ENCODE measurements around the gene COX4I2.
"Not testable (repeated sequence)": the region's sequence is repeated elsewhere in the genome, so short reads cannot be mapped to it uniquely, and the experiment has no call there.

COX4I2 gene

DNA sequence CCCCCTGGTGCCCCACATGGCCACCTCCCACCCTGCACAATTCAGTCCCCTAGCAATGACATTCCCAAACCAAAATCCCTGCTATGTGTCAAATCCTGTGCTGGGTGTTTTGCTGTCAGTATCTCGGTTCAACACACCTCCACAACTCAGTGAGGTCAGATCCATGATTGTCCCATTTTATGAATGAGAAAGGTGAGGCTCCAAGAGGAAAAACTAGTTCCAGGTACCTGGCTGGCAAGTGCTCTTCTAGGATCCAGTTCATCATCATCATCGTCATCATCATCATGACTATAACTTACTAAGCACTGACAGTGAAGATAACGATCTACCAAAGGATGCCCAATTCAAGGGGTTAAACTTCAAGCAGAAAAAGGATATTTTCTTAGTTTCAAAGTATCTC, 17.5 kb upstream of the COX4I2 start:
- no peak overlapping the region for H2AFZ ChIP-seq (ENCODE audit: low read length)
- no peaks in the 10 kb centered on the region for H3K27me3 ChIP-seq (ENCODE audit: insufficient read depth, low read length)
- H3K36me3 ChIP-seq (ENCODE audit: insufficient read depth, low read length): no peaks in the 10 kb centered on the region
- no peaks in the 10 kb centered on the region for H3K9me2 ChIP-seq (ENCODE audit: low read depth, low read length)
- H3K79me2 ChIP-seq (ENCODE audit: insufficient read depth, low read length): no peaks in the 10 kb centered on the region
- no peak overlapping the region for H3K4me2 ChIP-seq (ENCODE audit: low read length)
- H3K9me3 ChIP-seq (ENCODE audit: low read length): no peaks in the 10 kb centered on the region
- no peaks in the 10 kb centered on the region for H3F3A ChIP-seq (ENCODE audit: insufficient read depth, low read length)
- H3K4me1 ChIP-seq (ENCODE audit: insufficient read depth, low read length, severe bottlenecking): no peaks in the 10 kb centered on the region
- no peaks in the 10 kb centered on the region for H4K20me1 ChIP-seq (ENCODE audit: insufficient read depth, low read length)
- no peak overlapping the region for H3K4me3 ChIP-seq (ENCODE audit: low read depth, low read length, poor library complexity, severe bottlenecking)
- no peak overlapping the region for H3K27ac ChIP-seq (ENCODE audit: low read depth, low read length, poor library complexity, severe bottlenecking)
- no peak overlapping the region for H3K9ac ChIP-seq (ENCODE audit: low read length)
- TF ChIP-seq EZH2 (IDR thresholded peaks at IDR 0.05; ENCODE audit: borderline replicate concordance, low read length): no peak
- TF ChIP-seq, protein P1, sequence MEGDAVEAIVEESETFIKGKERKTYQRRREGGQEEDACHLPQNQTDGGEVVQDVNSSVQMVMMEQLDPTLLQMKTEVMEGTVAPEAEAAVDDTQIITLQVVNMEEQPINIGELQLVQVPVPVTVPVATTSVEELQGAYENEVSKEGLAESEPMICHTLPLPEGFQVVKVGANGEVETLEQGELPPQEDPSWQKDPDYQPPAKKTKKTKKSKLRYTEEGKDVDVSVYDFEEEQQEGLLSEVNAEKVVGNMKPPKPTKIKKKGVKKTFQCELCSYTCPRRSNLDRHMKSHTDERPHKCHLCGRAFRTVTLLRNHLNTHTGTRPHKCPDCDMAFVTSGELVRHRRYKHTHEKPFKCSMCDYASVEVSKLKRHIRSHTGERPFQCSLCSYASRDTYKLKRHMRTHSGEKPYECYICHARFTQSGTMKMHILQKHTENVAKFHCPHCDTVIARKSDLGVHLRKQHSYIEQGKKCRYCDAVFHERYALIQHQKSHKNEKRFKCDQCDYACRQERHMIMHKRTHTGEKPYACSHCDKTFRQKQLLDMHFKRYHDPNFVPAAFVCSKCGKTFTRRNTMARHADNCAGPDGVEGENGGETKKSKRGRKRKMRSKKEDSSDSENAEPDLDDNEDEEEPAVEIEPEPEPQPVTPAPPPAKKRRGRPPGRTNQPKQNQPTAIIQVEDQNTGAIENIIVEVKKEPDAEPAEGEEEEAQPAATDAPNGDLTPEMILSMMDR (IDR thresholded peaks at IDR 0.05; ENCODE audit: low read length): no peak

DNA sequence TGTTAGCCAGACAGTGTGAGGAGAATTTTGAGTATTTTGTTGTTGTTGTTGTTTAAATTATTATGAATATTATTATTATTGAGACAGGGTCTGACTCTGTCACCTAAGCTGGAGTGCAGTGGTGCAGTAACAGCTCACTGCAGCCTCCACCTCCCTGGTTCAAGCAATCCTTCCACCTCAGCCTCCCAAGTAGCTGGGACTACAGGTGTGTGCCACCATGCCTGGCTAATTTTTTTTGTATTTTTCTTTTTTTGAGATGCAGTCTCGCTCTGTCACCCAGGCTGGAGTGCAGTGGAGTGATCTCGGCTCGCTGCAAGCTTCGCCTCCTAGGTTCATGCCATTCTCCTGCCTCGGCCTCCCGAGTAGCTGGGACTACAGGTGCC, 14.6 kb upstream of the COX4I2 start:
- H2AFZ ChIP-seq (ENCODE audit: low read length); H4K20me1 ChIP-seq (ENCODE audit: insufficient read depth, low read length); H3K4me3 ChIP-seq (ENCODE audit: low read depth, low read length, poor library complexity, severe bottlenecking); H3F3A ChIP-seq (ENCODE audit: insufficient read depth, low read length); H3K79me2 ChIP-seq (ENCODE audit: insufficient read depth, low read length); H3K9ac ChIP-seq (ENCODE audit: low read length); H3K27me3 ChIP-seq (ENCODE audit: insufficient read depth, low read length); H3K27ac ChIP-seq (ENCODE audit: low read depth, low read length, poor library complexity, severe bottlenecking); H3K9me3 ChIP-seq (ENCODE audit: low read length); H3K4me2 ChIP-seq (ENCODE audit: low read length); H3K36me3 ChIP-seq (ENCODE audit: insufficient read depth, low read length); H3K9me2 ChIP-seq (ENCODE audit: low read depth, low read length); H3K4me1 ChIP-seq (ENCODE audit: insufficient read depth, low read length, severe bottlenecking): not testable (repeated sequence)

DNA sequence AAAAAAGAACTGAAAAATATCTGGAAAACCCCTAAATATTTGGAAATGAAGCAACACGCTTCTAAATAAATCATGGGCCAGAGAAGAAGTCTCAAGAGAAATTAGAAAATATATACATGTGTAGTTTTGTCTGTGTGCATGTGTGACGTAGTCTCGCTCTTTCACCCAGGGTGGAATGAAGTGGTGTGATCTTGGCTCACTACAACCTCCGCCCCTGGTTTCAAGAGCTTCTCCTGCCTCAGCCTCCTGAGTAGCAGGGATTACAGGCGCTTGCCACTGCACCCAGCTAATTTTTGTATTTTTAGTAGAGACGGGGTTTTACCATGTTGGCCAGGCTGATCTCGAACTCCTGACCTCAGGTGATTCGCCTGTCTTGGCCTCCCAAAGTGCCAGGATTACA, 11.2 kb upstream of the COX4I2 start:
- H3K4me2 ChIP-seq (ENCODE audit: low read length); H3K79me2 ChIP-seq (ENCODE audit: insufficient read depth, low read length); H3K27ac ChIP-seq (ENCODE audit: low read depth, low read length, poor library complexity, severe bottlenecking); H3K9me3 ChIP-seq (ENCODE audit: low read length); H3K9me2 ChIP-seq (ENCODE audit: low read depth, low read length); H3F3A ChIP-seq (ENCODE audit: insufficient read depth, low read length); H3K9ac ChIP-seq (ENCODE audit: low read length); H3K4me1 ChIP-seq (ENCODE audit: insufficient read depth, low read length, severe bottlenecking); H3K4me3 ChIP-seq (ENCODE audit: low read depth, low read length, poor library complexity, severe bottlenecking); H3K36me3 ChIP-seq (ENCODE audit: insufficient read depth, low read length); H3K27me3 ChIP-seq (ENCODE audit: insufficient read depth, low read length); H2AFZ ChIP-seq (ENCODE audit: low read length); H4K20me1 ChIP-seq (ENCODE audit: insufficient read depth, low read length): not testable (repeated sequence)

DNA sequence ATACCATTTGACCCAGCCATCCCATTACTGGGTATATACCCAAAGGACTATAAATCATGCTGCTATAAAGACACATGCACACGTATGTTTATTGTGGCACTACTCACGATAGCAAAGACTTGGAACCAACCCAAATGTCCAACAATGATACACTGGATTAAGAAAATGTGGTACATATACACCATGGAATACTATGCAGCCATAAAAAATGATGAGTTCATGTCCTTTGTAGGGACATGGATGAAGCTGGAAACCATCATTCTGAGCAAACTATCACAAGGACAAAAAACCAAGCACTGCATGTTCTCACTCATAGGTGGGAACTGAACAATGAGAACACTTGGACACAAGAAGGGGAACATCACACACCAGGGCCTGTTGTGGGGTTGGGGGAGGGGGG, 9.7 kb upstream of the COX4I2 start:
- H3K9ac ChIP-seq (ENCODE audit: low read length); H3K9me2 ChIP-seq (ENCODE audit: low read depth, low read length); H3K36me3 ChIP-seq (ENCODE audit: insufficient read depth, low read length); H3K4me2 ChIP-seq (ENCODE audit: low read length); H3K79me2 ChIP-seq (ENCODE audit: insufficient read depth, low read length); H2AFZ ChIP-seq (ENCODE audit: low read length); H3F3A ChIP-seq (ENCODE audit: insufficient read depth, low read length); H3K9me3 ChIP-seq (ENCODE audit: low read length); H3K27me3 ChIP-seq (ENCODE audit: insufficient read depth, low read length); H4K20me1 ChIP-seq (ENCODE audit: insufficient read depth, low read length); H3K4me3 ChIP-seq (ENCODE audit: low read depth, low read length, poor library complexity, severe bottlenecking); H3K4me1 ChIP-seq (ENCODE audit: insufficient read depth, low read length, severe bottlenecking); H3K27ac ChIP-seq (ENCODE audit: low read depth, low read length, poor library complexity, severe bottlenecking): not testable (repeated sequence)

DNA sequence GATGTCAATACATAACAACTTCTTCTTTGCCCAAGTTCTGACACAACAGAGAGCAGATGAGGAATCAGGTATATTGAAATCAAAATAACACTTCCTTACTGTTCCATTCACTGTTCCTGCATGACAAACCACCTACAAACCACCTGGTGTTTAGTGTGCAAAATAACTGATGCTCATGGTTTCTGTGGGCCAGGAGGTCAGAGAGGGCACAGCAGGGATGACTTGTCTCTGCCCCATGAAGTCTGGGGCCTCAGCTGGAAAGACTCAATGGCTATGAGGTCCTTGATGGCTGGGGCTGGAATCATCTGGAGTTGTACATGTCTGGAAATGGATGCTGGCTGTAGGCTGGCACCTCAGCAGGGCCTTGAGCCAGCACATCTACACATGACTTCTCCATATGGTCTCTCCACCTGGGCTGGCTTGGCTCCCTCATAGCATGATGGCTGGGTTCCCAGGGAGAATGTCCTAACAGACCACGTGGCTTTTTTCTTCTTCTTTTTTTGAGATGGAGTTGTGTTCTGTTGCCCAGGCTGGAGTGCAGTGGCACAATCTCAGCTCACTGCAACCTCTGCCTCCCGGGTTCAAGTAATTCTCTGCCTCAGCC, 7.4 kb upstream of the COX4I2 start:
- Histone ChIP-seq H3K27me3 (ENCODE audit: insufficient read depth, low read length) (no peaks in the 10 kb centered on the region), H3K27ac (ENCODE audit: low read depth, low read length, poor library complexity, severe bottlenecking) (no peak overlapping the region), H3K9ac (ENCODE audit: low read length) (no peak overlapping the region), H3K4me1 (ENCODE audit: insufficient read depth, low read length, severe bottlenecking) (no peaks in the 10 kb centered on the region), H4K20me1 (ENCODE audit: insufficient read depth, low read length) (no peaks in the 10 kb centered on the region), H3K4me3 (ENCODE audit: low read depth, low read length, poor library complexity, severe bottlenecking) (no peak overlapping the region), H3K9me2 (ENCODE audit: low read depth, low read length) (no peaks in the 10 kb centered on the region), H3K4me2 (ENCODE audit: low read length) (no peak overlapping the region), H3K36me3 (ENCODE audit: insufficient read depth, low read length) (no peaks in the 10 kb centered on the region), H2AFZ (ENCODE audit: low read length) (no peak overlapping the region), H3K9me3 (ENCODE audit: low read length) (no peaks in the 10 kb centered on the region), H3K79me2 (ENCODE audit: insufficient read depth, low read length) (no peaks in the 10 kb centered on the region), H3F3A (ENCODE audit: insufficient read depth, low read length) (no peaks in the 10 kb centered on the region)
- TF ChIP-seq, protein P1 (IDR thresholded peaks at IDR 0.05; ENCODE audit: low read length): no peak
- no peak for TF ChIP-seq EZH2 (IDR thresholded peaks at IDR 0.05; ENCODE audit: borderline replicate concordance, low read length)
